Stimulated activated CD4-positive, alpha-beta T cell treated with anti-CD3 and anti-CD28 coated beads, Interleukin-4, amount 100 ng/mL, for 4 hours (primary cell): Measurements from ENCODE around the gene SLC34A1.
"Not testable (repeated sequence)": the region's sequence is repeated elsewhere in the genome, so short reads cannot be mapped to it uniquely, and the experiment has no call there.

Experiments
- DNase-seq, 2 experiments: peaks; one replicate each; pipeline ENCODE4 v3.0.0-alpha.2; 2020

SLC34A1 gene

GRCh38 chr5:177414481-177414880 lies 30.2 kb downstream of the SLC34A1 start:
- no peak for DNase-seq

- DNase-seq, result not testable (repeated sequence)
Measured at GRCh38 chr5:177417081-177417480, 32.8 kb downstream of the SLC34A1 start.

GRCh38 chr5:177419046-177419445 lies 34.8 kb downstream of the SLC34A1 start:
- no peak for DNase-seq

GRCh38 chr5:177420472-177420871 lies 36.2 kb downstream of the SLC34A1 start:
- not testable (repeated sequence) for DNase-seq

- no peak for DNase-seq
Measured at GRCh38 chr5:177421062-177421798, 37.0 kb downstream of the SLC34A1 start.

GRCh38 chr5:177423671-177424070 lies 39.4 kb downstream of the SLC34A1 start:
- DNase-seq, result no peak

GRCh38 chr5:177425196-177425800 lies 41.1 kb downstream of the SLC34A1 start:
- no peak for DNase-seq

- peak; percentile 97 to 100 for DNase-seq
Measured at GRCh38 chr5:177425801-177426565, 41.7 kb downstream of the SLC34A1 start.

GRCh38 chr5:177426566-177427210 lies 42.5 kb downstream of the SLC34A1 start, which contains the start of gene GRK6:
TSS of gene GRK6 (plus strand) at chr5:177426676. CDS start at chr5:177426846, 170 bp downstream.
- DNase-seq, result peak; percentile 67 to 70

- DNase-seq, result no peak
Measured at GRCh38 chr5:177427211-177427822, 43.1 kb downstream of the SLC34A1 start.

GRCh38 chr5:177427919-177428573 lies 43.8 kb downstream of the SLC34A1 start:
- no peak for DNase-seq

- DNase-seq, result no peak
Measured at GRCh38 chr5:177428574-177429217, 44.5 kb downstream of the SLC34A1 start.

- peak; percentile 80 to 94 for DNase-seq
Measured at GRCh38 chr5:177429248-177430040, 45.2 kb downstream of the SLC34A1 start.

GRCh38 chr5:177430140-177430951 lies 46.1 kb downstream of the SLC34A1 start:
- no peak for DNase-seq

GRCh38 chr5:177430972-177431316 lies 46.7 kb downstream of the SLC34A1 start:
- DNase-seq, result no peak

- peak; percentile 49 to 60 for DNase-seq
Measured at GRCh38 chr5:177431317-177432142, 47.3 kb downstream of the SLC34A1 start.

- peak in 1 of 2 experiments; percentile 51 for DNase-seq
Measured at GRCh38 chr5:177432143-177432838, 48.1 kb downstream of the SLC34A1 start.
